Neural cell (in vitro differentiated cells): Measurements from ENCODE around the gene CMKLR1. TPM values are rescaled to one million over a fixed set of nuclear protein-coding genes. Genes with fewer than 3 reads are reported as not detected.

Experiments
- H2AFZ ChIP-seq: fragments of 200-600, 300-800 bp; sonication (generic), shearing (Covaris generic); 2 replicates; pipeline ENCODE4 v1.6.0; 2014; ENCODE audit warnings: low read depth, mild to moderate bottlenecking, antibody characterized with exemption, low read length, moderate library complexity
- H3F3A ChIP-seq: fragments of 200-600 bp; shearing (Covaris generic); 2 replicates; pipeline ENCODE4 v1.6.1; 2016; ENCODE audit warnings: mild to moderate bottlenecking, moderate library complexity, mixed read lengths, antibody characterized with exemption, low read length; ENCODE audit not compliant: insufficient read depth, poor library complexity, severe bottlenecking
- H3K27ac ChIP-seq: fragments of 200-600, 300-800 bp; sonication (generic), shearing (Covaris generic); 2 replicates; pipeline ENCODE4 v1.5.1; 2014; ENCODE audit warnings: mild to moderate bottlenecking, low read length, moderate library complexity
- H3K27me3 ChIP-seq: fragments of 300-800, 200-600 bp; sonication (generic), shearing (Covaris generic); 2 replicates; pipeline ENCODE4 v1.6.0; 2014; ENCODE audit warnings: mild to moderate bottlenecking, low read depth, low read length, moderate library complexity; ENCODE audit not compliant: insufficient read depth
- H3K36me3 ChIP-seq: fragments of 300-800, 200-600 bp; sonication (generic), shearing (Covaris generic); 2 replicates; pipeline ENCODE4 v1.5.1; 2014; ENCODE audit warnings: mild to moderate bottlenecking, antibody characterized with exemption, low read length, moderate library complexity; ENCODE audit not compliant: insufficient read depth
- H3K4me2 ChIP-seq: fragments of 300-800, 200-600 bp; sonication (generic), shearing (Covaris generic); 2 replicates; pipeline ENCODE4 v1.6.0; 2014; ENCODE audit warnings: mild to moderate bottlenecking, low read length
- H3K4me3 ChIP-seq: fragments of 300-800, 200-600 bp; sonication (generic), shearing (Covaris generic); 2 replicates; pipeline ENCODE4 v1.5.1; 2014; ENCODE audit warnings: mild to moderate bottlenecking, low read length, moderate library complexity
- H3K79me2 ChIP-seq: fragments of 200-600 bp; shearing (Covaris generic); replicated peaks from 2 replicates; pipeline ENCODE4 v1.6.0; 2014; ENCODE audit warnings: mild to moderate bottlenecking, low read length, moderate library complexity; ENCODE audit not compliant: insufficient read depth
- H3K9ac ChIP-seq: fragments of 300-800, 200-600 bp; sonication (generic), shearing (Covaris generic); 2 replicates; pipeline ENCODE4 v1.6.1; 2016; ENCODE audit warnings: mild to moderate bottlenecking, low read length, mixed read lengths
- H3K9me2 ChIP-seq: fragments of 200-600 bp; shearing (Covaris generic); 2 replicates; pipeline ENCODE4 v1.6.1; 2016; ENCODE audit warnings: mild to moderate bottlenecking, low read length, mixed read lengths; ENCODE audit not compliant: insufficient read depth
- H3K9me3 ChIP-seq: fragments of 200-600, 300-800 bp; sonication (generic), shearing (Covaris generic); 2 replicates; pipeline ENCODE4 v1.6.1; 2016; ENCODE audit warnings: mild to moderate bottlenecking, mixed run types, low read length, moderate library complexity, mixed read lengths
- H4K20me1 ChIP-seq: fragments of 200-600 bp; shearing (Covaris generic); 2 replicates; pipeline ENCODE4 v1.6.1; 2016; ENCODE audit warnings: mild to moderate bottlenecking, mixed run types; ENCODE audit not compliant: insufficient read depth
- EP300 ChIP-seq: fragments of 450-650 bp; conservative IDR thresholded peaks from 2 replicates; pipeline ENCODE4 v1.6.1; 2014; ENCODE audit warnings: antibody characterized with exemption, mild to moderate bottlenecking, moderate library complexity; ENCODE audit not compliant: poor library complexity, severe bottlenecking
- EZH2 ChIP-seq: fragments of 200-600, 300-800 bp; shearing (Covaris generic), sonication (generic); IDR thresholded peaks from 2 replicates; pipeline ENCODE4 v1.6.1; 2014; ENCODE audit warnings: antibody characterized with exemption, low read length, borderline replicate concordance, mild to moderate bottlenecking; ENCODE audit not compliant: insufficient read depth, poor library complexity, severe bottlenecking
- MXI1 ChIP-seq: fragments of 450-650 bp; conservative IDR thresholded peaks from 2 replicates; pipeline ENCODE4 v1.6.1; 2014; ENCODE audit warnings: antibody characterized with exemption, mild to moderate bottlenecking; ENCODE audit not compliant: poor library complexity, severe bottlenecking
- POLR2AphosphoS5 ChIP-seq: IDR thresholded peaks from 2 replicates; pipeline ENCODE4 v1.6.1; 2012
- RAD21 ChIP-seq: fragments of 450-650 bp; conservative IDR thresholded peaks from 2 replicates; pipeline ENCODE4 v1.6.1; 2014; ENCODE audit warnings: antibody characterized with exemption, mild to moderate bottlenecking, moderate library complexity
- SMC3 ChIP-seq: fragments of 450-650 bp; conservative IDR thresholded peaks from 2 replicates; pipeline ENCODE4 v1.6.1; 2014; ENCODE audit warnings: antibody characterized with exemption, mild to moderate bottlenecking, moderate library complexity; ENCODE audit not compliant: poor library complexity
- TAF1 ChIP-seq: IDR thresholded peaks from 2 replicates; pipeline ENCODE4 v1.6.1; 2012; ENCODE audit warnings: low read depth
- polyA plus RNA-seq: library from polyadenylated mRNA; depleted of rRNA; stranded (reverse); fragments of >200 nt; gene quantifications from 2 replicates; pipeline ENCODE4 v1.2.3, GENCODE V29; 2014
- TF ChIP-seq, protein P1 (sequence below): IDR thresholded peaks from 2 replicates; pipeline ENCODE4 v1.6.1; 2012; ENCODE audit warnings: borderline replicate concordance
- TF ChIP-seq, protein P2 (sequence below): fragments of 450-650 bp; IDR thresholded peaks from 2 replicates; pipeline ENCODE4 v1.5.1; 2014; ENCODE audit warnings: antibody characterized with exemption, mild to moderate bottlenecking, moderate library complexity; ENCODE audit not compliant: poor library complexity, severe bottlenecking

CMKLR1 gene
- polyA plus RNA-seq, 1 donor from 2014 or later, result 0.06 TPM

DNA sequence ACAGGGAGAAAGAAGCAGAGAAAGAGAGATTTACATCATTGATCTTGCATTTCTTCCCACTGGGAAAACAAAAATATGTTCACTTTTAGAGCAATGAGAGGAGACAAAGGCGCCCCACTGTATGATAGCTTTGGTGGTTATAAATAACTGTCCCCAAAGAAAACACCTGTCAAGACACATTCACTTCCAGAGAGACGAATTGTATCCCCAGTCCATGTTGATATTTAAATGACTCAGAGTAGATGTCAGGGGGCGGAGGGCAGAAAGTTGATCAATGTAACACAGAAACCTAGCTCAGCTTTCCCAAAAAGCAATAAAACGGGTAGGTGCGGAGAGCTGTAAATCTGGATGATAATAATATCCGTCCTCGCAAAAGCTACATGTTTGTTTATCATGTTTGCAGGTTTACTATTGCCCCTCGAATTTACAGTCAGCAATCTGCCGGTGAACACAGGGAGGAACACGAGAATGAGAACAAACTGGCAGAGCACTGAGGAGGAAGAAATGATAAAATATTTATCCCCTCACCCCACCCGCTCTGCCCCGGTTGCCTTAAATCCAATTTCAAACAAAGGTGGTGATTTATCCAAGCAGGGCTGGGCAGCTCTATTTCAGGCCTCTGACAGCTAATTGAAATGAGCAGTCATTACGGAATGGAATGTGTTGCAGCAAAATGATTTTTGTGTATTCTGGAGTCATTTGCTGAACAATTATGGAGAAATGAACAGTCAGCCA lies 84.4 kb downstream of the CMKLR1 start:
- H3K79me2 ChIP-seq, result no peaks in the 10 kb centered on the region
- H2AFZ ChIP-seq, result no peak overlapping the region
- no peaks in the 10 kb centered on the region for H3K36me3 ChIP-seq
- no peaks in the 10 kb centered on the region for H3K9me2 ChIP-seq
- H4K20me1 ChIP-seq, result no peaks in the 10 kb centered on the region
- no peaks in the 10 kb centered on the region for H3K27me3 ChIP-seq
- H3K9me3 ChIP-seq, result no peaks in the 10 kb centered on the region
- H3K27ac ChIP-seq, result peak overlapping the region; percentile 97
- H3K4me3 ChIP-seq, result peak overlapping the region; percentile 48
- peak overlapping the region; percentile 72 for H3K9ac ChIP-seq
- no peak for TF ChIP-seq EZH2
- TF ChIP-seq, protein P1, sequence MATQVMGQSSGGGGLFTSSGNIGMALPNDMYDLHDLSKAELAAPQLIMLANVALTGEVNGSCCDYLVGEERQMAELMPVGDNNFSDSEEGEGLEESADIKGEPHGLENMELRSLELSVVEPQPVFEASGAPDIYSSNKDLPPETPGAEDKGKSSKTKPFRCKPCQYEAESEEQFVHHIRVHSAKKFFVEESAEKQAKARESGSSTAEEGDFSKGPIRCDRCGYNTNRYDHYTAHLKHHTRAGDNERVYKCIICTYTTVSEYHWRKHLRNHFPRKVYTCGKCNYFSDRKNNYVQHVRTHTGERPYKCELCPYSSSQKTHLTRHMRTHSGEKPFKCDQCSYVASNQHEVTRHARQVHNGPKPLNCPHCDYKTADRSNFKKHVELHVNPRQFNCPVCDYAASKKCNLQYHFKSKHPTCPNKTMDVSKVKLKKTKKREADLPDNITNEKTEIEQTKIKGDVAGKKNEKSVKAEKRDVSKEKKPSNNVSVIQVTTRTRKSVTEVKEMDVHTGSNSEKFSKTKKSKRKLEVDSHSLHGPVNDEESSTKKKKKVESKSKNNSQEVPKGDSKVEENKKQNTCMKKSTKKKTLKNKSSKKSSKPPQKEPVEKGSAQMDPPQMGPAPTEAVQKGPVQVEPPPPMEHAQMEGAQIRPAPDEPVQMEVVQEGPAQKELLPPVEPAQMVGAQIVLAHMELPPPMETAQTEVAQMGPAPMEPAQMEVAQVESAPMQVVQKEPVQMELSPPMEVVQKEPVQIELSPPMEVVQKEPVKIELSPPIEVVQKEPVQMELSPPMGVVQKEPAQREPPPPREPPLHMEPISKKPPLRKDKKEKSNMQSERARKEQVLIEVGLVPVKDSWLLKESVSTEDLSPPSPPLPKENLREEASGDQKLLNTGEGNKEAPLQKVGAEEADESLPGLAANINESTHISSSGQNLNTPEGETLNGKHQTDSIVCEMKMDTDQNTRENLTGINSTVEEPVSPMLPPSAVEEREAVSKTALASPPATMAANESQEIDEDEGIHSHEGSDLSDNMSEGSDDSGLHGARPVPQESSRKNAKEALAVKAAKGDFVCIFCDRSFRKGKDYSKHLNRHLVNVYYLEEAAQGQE, result no peak
- TF ChIP-seq RAD21, result no peak
- no peak for TF ChIP-seq TAF1
- no peak for TF ChIP-seq SMC3
- TF ChIP-seq POLR2AphosphoS5, result no peak
- no peak for TF ChIP-seq MXI1
- TF ChIP-seq, protein P2, sequence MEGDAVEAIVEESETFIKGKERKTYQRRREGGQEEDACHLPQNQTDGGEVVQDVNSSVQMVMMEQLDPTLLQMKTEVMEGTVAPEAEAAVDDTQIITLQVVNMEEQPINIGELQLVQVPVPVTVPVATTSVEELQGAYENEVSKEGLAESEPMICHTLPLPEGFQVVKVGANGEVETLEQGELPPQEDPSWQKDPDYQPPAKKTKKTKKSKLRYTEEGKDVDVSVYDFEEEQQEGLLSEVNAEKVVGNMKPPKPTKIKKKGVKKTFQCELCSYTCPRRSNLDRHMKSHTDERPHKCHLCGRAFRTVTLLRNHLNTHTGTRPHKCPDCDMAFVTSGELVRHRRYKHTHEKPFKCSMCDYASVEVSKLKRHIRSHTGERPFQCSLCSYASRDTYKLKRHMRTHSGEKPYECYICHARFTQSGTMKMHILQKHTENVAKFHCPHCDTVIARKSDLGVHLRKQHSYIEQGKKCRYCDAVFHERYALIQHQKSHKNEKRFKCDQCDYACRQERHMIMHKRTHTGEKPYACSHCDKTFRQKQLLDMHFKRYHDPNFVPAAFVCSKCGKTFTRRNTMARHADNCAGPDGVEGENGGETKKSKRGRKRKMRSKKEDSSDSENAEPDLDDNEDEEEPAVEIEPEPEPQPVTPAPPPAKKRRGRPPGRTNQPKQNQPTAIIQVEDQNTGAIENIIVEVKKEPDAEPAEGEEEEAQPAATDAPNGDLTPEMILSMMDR, result no peak
- TF ChIP-seq EP300, result no peak
- H3F3A ChIP-seq, result no peaks in the 10 kb centered on the region
- H3K4me2 ChIP-seq, result peak overlapping the region; percentile 27

DNA sequence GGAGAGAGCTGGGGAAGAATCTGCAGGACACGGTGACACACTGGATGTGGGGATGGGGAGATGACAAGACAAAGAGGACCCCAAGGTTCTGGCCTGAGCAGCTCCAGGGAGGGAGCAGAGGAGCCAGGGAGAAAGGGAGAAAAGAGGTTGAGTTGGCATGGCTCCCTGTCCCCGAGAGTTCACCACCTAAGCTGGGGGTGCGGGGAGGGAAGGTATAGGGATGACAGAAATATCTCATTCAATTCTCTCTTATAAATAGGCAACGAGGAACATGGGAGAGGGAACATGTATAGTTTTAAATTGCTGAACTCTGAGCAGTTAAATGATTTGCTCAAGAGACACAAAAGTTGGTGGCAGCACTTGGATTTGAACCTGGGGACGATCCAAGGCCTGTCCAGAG lies 85.1 kb downstream of the CMKLR1 start:
- no peaks in the 10 kb centered on the region for H3K36me3 ChIP-seq
- H3K9me2 ChIP-seq, result no peaks in the 10 kb centered on the region
- H3K27me3 ChIP-seq, result no peaks in the 10 kb centered on the region
- no peaks in the 10 kb centered on the region for H3K9me3 ChIP-seq
- H3K27ac ChIP-seq, result peak overlapping the region; percentile 97
- no peaks in the 10 kb centered on the region for H4K20me1 ChIP-seq
- H3K9ac ChIP-seq, result peak overlapping the region; percentile 72
- H3F3A ChIP-seq, result no peaks in the 10 kb centered on the region
- peak overlapping the region; percentile 28 for H3K4me2 ChIP-seq
- H3K4me3 ChIP-seq, result peak overlapping the region; percentile 48
- TF ChIP-seq RAD21 (no peak), EP300 (no peak), TAF1 (no peak), SMC3 (no peak), MXI1 (no peak), EZH2 (no peak), POLR2AphosphoS5 (no peak)
- TF ChIP-seq, protein P1, result no peak
- TF ChIP-seq, protein P2, result no peak
- no peak overlapping the region for H2AFZ ChIP-seq
- no peaks in the 10 kb centered on the region for H3K79me2 ChIP-seq
